ENCODE data around the gene DTNB. TPM values are rescaled to one million over a fixed set of nuclear protein-coding genes. Genes with fewer than 3 reads are reported as not detected.

DTNB gene
- total RNA-seq, 1 experiment from 2014 or later: 19.8 TPM

GRCh38 chr2:25340181-25340921, 333.0 kb downstream of the DTNB start:
- peak; percentile 89 for DNase-seq
- H3K4me3 ChIP-seq (ENCODE audit: insufficient read depth, low read depth, low read length): peak overlapping the region; percentile 75
- no peaks in the 10 kb centered on the region for H3K36me3 ChIP-seq (replicated peaks; ENCODE audit: control insufficient read depth, insufficient read depth, low read length)
- no peaks in the 10 kb centered on the region; the same call in 1 of the 2 replicates for H3K27me3 ChIP-seq (ENCODE audit: control insufficient read depth, insufficient read depth, low read length)

GRCh38 chr2:25339791-25340180, 333.6 kb downstream of the DTNB start:
- peak; percentile 83 for DNase-seq
- Histone ChIP-seq H3K4me3 (ENCODE audit: insufficient read depth, low read depth, low read length) (peak overlapping the region; percentile 75), H3K36me3 (replicated peaks; ENCODE audit: control insufficient read depth, insufficient read depth, low read length) (no peaks in the 10 kb centered on the region), H3K27me3 (ENCODE audit: control insufficient read depth, insufficient read depth, low read length) (no peaks in the 10 kb centered on the region; the same call in 1 of the 2 replicates)

GRCh38 chr2:25339211-25339674, 334.1 kb downstream of the DTNB start:
- no peaks in the 10 kb centered on the region; the same call in 1 of the 2 replicates for H3K27me3 ChIP-seq (ENCODE audit: control insufficient read depth, insufficient read depth, low read length)
- H3K36me3 ChIP-seq (replicated peaks; ENCODE audit: control insufficient read depth, insufficient read depth, low read length): no peaks in the 10 kb centered on the region
- no peak overlapping the region for H3K4me3 ChIP-seq (ENCODE audit: insufficient read depth, low read depth, low read length)
- no peak for DNase-seq

GRCh38 chr2:25338401-25338800, 335.0 kb downstream of the DTNB start:
- no peak overlapping the region for H3K4me3 ChIP-seq (ENCODE audit: insufficient read depth, low read depth, low read length)
- no peaks in the 10 kb centered on the region for H3K36me3 ChIP-seq (replicated peaks; ENCODE audit: control insufficient read depth, insufficient read depth, low read length)
- no peaks in the 10 kb centered on the region; the same call in 1 of the 2 replicates for H3K27me3 ChIP-seq (ENCODE audit: control insufficient read depth, insufficient read depth, low read length)
- peak; percentile 64 for DNase-seq

- DNase-seq: peak; percentile 33
- Histone ChIP-seq H3K4me3 (ENCODE audit: insufficient read depth, low read depth, low read length) (no peak overlapping the region), H3K36me3 (replicated peaks; ENCODE audit: control insufficient read depth, insufficient read depth, low read length) (no peaks in the 10 kb centered on the region), H3K27me3 (ENCODE audit: control insufficient read depth, insufficient read depth, low read length) (no peaks in the 10 kb centered on the region; the same call in 1 of the 2 replicates)
Measured at GRCh38 chr2:25337891-25338290, 335.5 kb downstream of the DTNB start.

- H3K4me3 ChIP-seq (ENCODE audit: insufficient read depth, low read depth, low read length): no peak overlapping the region
- H3K36me3 ChIP-seq (replicated peaks; ENCODE audit: control insufficient read depth, insufficient read depth, low read length): no peaks in the 10 kb centered on the region
- H3K27me3 ChIP-seq (ENCODE audit: control insufficient read depth, insufficient read depth, low read length): no peaks in the 10 kb centered on the region; the same call in 1 of the 2 replicates
- peak; percentile 42 for DNase-seq
Measured at GRCh38 chr2:25337276-25337675, 336.1 kb downstream of the DTNB start.

GRCh38 chr2:25336383-25336841, 337.0 kb downstream of the DTNB start:
- no peak overlapping the region for H3K4me3 ChIP-seq (ENCODE audit: insufficient read depth, low read depth, low read length)
- DNase-seq: peak; percentile 79
- no peaks in the 10 kb centered on the region for H3K36me3 ChIP-seq (replicated peaks; ENCODE audit: control insufficient read depth, insufficient read depth, low read length)
- H3K27me3 ChIP-seq (ENCODE audit: control insufficient read depth, insufficient read depth, low read length): no peaks in the 10 kb centered on the region; the same call in 1 of the 2 replicates

- DNase-seq: peak; percentile 57
Measured at GRCh38 chr2:25335971-25336370, 337.4 kb downstream of the DTNB start.

GRCh38 chr2:25335204-25335603, 338.2 kb downstream of the DTNB start:
- DNase-seq: peak; percentile 60
- Histone ChIP-seq H3K27me3 (ENCODE audit: control insufficient read depth, insufficient read depth, low read length) (no peaks in the 10 kb centered on the region), H3K36me3 (replicated peaks; ENCODE audit: control insufficient read depth, insufficient read depth, low read length) (no peaks in the 10 kb centered on the region; the same call in 1 of the 2 replicates), H3K4me3 (ENCODE audit: insufficient read depth, low read depth, low read length) (no peak overlapping the region)

More at GRCh38 chr2:25335971-25336370, 337.4 kb downstream of the DTNB start:
- no peaks in the 10 kb centered on the region; the same call in 1 of the 2 replicates for H3K27me3 ChIP-seq (ENCODE audit: control insufficient read depth, insufficient read depth, low read length)
- H3K36me3 ChIP-seq (replicated peaks; ENCODE audit: control insufficient read depth, insufficient read depth, low read length): no peaks in the 10 kb centered on the region; the same call in 1 of the 2 replicates
- no peak overlapping the region for H3K4me3 ChIP-seq (ENCODE audit: insufficient read depth, low read depth, low read length)

- Histone ChIP-seq H3K36me3 (replicated peaks; ENCODE audit: control insufficient read depth, insufficient read depth, low read length) (no peaks in the 10 kb centered on the region; the same call in 1 of the 2 replicates), H3K4me3 (ENCODE audit: insufficient read depth, low read depth, low read length) (no peak overlapping the region), H3K27me3 (ENCODE audit: control insufficient read depth, insufficient read depth, low read length) (no peaks in the 10 kb centered on the region)
- peak; percentile 36 for DNase-seq
Measured at GRCh38 chr2:25334482-25334881, 338.9 kb downstream of the DTNB start.

GRCh38 chr2:25333981-25334380, 339.4 kb downstream of the DTNB start:
- no peaks in the 10 kb centered on the region; the same call in 1 of the 2 replicates for H3K36me3 ChIP-seq (replicated peaks; ENCODE audit: control insufficient read depth, insufficient read depth, low read length)
- DNase-seq: peak; percentile 33
- no peak overlapping the region for H3K4me3 ChIP-seq (ENCODE audit: insufficient read depth, low read depth, low read length)
- H3K27me3 ChIP-seq (ENCODE audit: control insufficient read depth, insufficient read depth, low read length): no peaks in the 10 kb centered on the region

GRCh38 chr2:25332571-25332970, 340.8 kb downstream of the DTNB start:
- no peaks in the 10 kb centered on the region; the same call in 1 of the 2 replicates for H3K36me3 ChIP-seq (replicated peaks; ENCODE audit: control insufficient read depth, insufficient read depth, low read length)
- H3K27me3 ChIP-seq (ENCODE audit: control insufficient read depth, insufficient read depth, low read length): no peaks in the 10 kb centered on the region
- no peak overlapping the region for H3K4me3 ChIP-seq (ENCODE audit: insufficient read depth, low read depth, low read length)
- DNase-seq: no peak

- Histone ChIP-seq H3K36me3 (replicated peaks; ENCODE audit: control insufficient read depth, insufficient read depth, low read length) (no peaks in the 10 kb centered on the region; the same call in 1 of the 2 replicates), H3K27me3 (ENCODE audit: control insufficient read depth, insufficient read depth, low read length) (no peaks in the 10 kb centered on the region), H3K4me3 (ENCODE audit: insufficient read depth, low read depth, low read length) (no peak overlapping the region)
- peak; percentile 56 for DNase-seq
Measured at GRCh38 chr2:25331686-25332365, 341.6 kb downstream of the DTNB start.

GRCh38 chr2:25330937-25331336, 342.4 kb downstream of the DTNB start:
- no peaks in the 10 kb centered on the region; the same call in none of the 2 replicates for H3K36me3 ChIP-seq (replicated peaks; ENCODE audit: control insufficient read depth, insufficient read depth, low read length)
- H3K4me3 ChIP-seq (ENCODE audit: insufficient read depth, low read depth, low read length): no peak overlapping the region
- DNase-seq: peak; percentile 16
- no peaks in the 10 kb centered on the region for H3K27me3 ChIP-seq (ENCODE audit: control insufficient read depth, insufficient read depth, low read length)

All from H7 (cell line).